HEK293 (cell line): ENCODE data around the gene LRP8.

Experiments
- BCL11B ChIP-seq: fragments of 450-650 bp; formaldehyde crosslinking; IDR thresholded peaks from 2 replicates; pipeline ENCODE4 v1.5.1; 2016; ENCODE audit warnings: low read depth, missing biosample characterization, missing genetic modification characterization
- CTCF ChIP-seq: fragments of 450-650 bp; formaldehyde crosslinking; IDR thresholded peaks from 2 replicates; pipeline ENCODE4 v1.5.1; 2016; ENCODE audit warnings: missing biosample characterization, missing genetic modification characterization
- HOXC10 ChIP-seq: sonication (generic); formaldehyde crosslinking; IDR thresholded peaks from 2 replicates; pipeline ENCODE4 v1.8.1; 2023; ENCODE audit warnings: mild to moderate bottlenecking, missing genetic modification reagents
- MYNN ChIP-seq: fragments of 450-650 bp; formaldehyde crosslinking; IDR thresholded peaks from 2 replicates; pipeline ENCODE4 v1.5.1; 2016; ENCODE audit warnings: missing biosample characterization, missing genetic modification characterization, borderline replicate concordance
- PATZ1 ChIP-seq: fragments of 450-650 bp; formaldehyde crosslinking; IDR thresholded peaks from 2 replicates; pipeline ENCODE4 v1.5.1; 2016; ENCODE audit warnings: missing biosample characterization, missing genetic modification characterization
- REST ChIP-seq: fragments of 450-650 bp; formaldehyde crosslinking; IDR thresholded peaks from 2 replicates; pipeline ENCODE4 v1.5.1; 2016; ENCODE audit warnings: missing biosample characterization, missing genetic modification characterization
- YY1 ChIP-seq: fragments of 450-650 bp; formaldehyde crosslinking; IDR thresholded peaks from 2 replicates; pipeline ENCODE4 v1.5.1; 2018; ENCODE audit warnings: missing biosample characterization, missing genetic modification characterization
- ZBTB11 ChIP-seq: fragments of 450-650 bp; formaldehyde crosslinking; conservative IDR thresholded peaks from 2 replicates; pipeline ENCODE4 v1.5.1; 2016; ENCODE audit warnings: low read depth, missing biosample characterization, missing genetic modification characterization
- ZBTB26 ChIP-seq: fragments of 450-650 bp; formaldehyde crosslinking; optimal IDR thresholded peaks from 2 replicates; pipeline ENCODE3; 2016; ENCODE audit warnings: missing biosample characterization, mild to moderate bottlenecking, missing genetic modification characterization
- ZNF121 ChIP-seq: fragments of 450-650 bp; formaldehyde crosslinking; IDR thresholded peaks from 2 replicates; pipeline ENCODE4 v1.5.1; 2016; ENCODE audit warnings: missing biosample characterization, missing genetic modification characterization
- ZNF148 ChIP-seq: fragments of 450-650 bp; formaldehyde crosslinking; IDR thresholded peaks from 2 replicates; pipeline ENCODE4 v1.5.0; 2017; ENCODE audit warnings: missing biosample characterization, missing genetic modification characterization, borderline replicate concordance
- ZNF510 ChIP-seq: fragments of 450-650 bp; formaldehyde crosslinking; IDR thresholded peaks from 2 replicates; pipeline ENCODE4 v1.5.1; 2018; ENCODE audit warnings: mild to moderate bottlenecking, missing genetic modification characterization, missing biosample characterization; ENCODE audit not compliant: insufficient replicate concordance
- ZNF518A ChIP-seq: fragments of 450-650 bp; formaldehyde crosslinking; conservative IDR thresholded peaks from 2 replicates; pipeline ENCODE4 v1.5.1; 2016; ENCODE audit warnings: low read depth, missing biosample characterization, missing genetic modification characterization

GRCh38 chr1:53220171-53220961 is 107.5 kb downstream of the LRP8 start, which contains the start of gene CZIB:
- TF ChIP-seq REST (peak; percentile 82), ZNF121 (tag by site-specific recombination) (0 out of 2 replicates have a peak, but pooled peaks have one; percentile 20), CTCF (tag by site-specific recombination) (no peak), ZNF518A (tag by site-specific recombination) (peak; percentile 65), YY1 (tag by site-specific recombination) (peak; percentile 79; the same call in 1 of the 2 replicates), MYNN (tag by site-specific recombination) (peak; percentile 64; the same call in 1 of the 2 replicates), BCL11B (peak; percentile 71; the same call in 1 of the 2 replicates), ZNF510 (tag by site-specific recombination) (no peak), ZNF148 (tag by site-specific recombination) (no peak), HOXC10 (CRISPR knock-in tag) (no peak), ZBTB26 (tag by site-specific recombination) (peak; percentile 95), ZBTB11 (tag by site-specific recombination) (peak; percentile 90), PATZ1 (tag by site-specific recombination) (peak; percentile 100)
